ENCODE measurements around the gene KDM8.

DNA sequence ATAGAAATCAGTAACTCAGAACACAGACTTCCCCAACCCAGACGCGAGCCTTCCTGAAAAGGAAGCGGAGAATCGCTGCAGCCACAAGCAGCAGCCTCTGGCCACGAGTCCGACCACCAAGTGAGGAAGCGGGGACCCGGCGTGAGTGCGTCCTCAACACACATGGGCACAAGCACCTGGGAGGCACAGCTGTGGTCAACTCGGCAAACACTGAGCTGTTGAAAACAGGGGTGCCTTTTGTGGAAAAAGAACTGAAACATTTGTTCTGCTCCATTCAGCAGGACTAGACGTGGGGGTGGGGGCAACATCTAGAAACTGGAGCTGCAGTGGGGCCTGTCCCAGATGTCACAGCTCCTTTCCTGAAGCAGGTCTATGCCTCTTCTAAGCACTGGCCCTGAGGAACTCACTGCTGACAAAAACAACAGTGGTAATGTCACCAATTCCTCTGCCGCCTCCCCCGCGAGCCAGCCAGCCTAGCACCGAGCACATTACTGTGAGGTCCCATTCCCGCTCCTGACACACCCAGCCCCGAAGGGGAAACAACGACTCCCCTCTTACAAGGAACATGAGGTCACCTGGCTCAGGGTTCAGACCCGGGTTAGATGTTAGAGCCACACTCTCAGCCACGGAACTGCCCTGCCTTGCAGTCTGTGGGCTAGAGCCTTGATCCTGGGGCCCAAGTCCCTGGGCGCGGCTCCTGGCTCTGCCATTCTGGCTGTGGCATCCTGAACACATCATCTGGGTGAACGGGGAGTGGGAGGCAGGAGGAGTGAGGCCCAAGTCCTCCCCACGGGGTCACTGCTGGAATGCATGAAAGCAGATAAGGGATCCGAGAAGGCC, 29.0 kb downstream of the KDM8 start:
- TF ChIP-seq POLR2A (IDR thresholded peaks at IDR 0.05; ENCODE audit: low read depth, low read length) (no peak), MYC (IDR thresholded peaks at IDR 0.05; ENCODE audit: low read depth, low read length) (no peak), POLR2AphosphoS5 (IDR thresholded peaks at IDR 0.05; ENCODE audit: insufficient read depth, low read depth, low read length) (no peak), JUN (IDR thresholded peaks at IDR 0.05; ENCODE audit: borderline replicate concordance, insufficient read depth, insufficient read length, low read depth) (no peak)
- TF ChIP-seq, protein P1, sequence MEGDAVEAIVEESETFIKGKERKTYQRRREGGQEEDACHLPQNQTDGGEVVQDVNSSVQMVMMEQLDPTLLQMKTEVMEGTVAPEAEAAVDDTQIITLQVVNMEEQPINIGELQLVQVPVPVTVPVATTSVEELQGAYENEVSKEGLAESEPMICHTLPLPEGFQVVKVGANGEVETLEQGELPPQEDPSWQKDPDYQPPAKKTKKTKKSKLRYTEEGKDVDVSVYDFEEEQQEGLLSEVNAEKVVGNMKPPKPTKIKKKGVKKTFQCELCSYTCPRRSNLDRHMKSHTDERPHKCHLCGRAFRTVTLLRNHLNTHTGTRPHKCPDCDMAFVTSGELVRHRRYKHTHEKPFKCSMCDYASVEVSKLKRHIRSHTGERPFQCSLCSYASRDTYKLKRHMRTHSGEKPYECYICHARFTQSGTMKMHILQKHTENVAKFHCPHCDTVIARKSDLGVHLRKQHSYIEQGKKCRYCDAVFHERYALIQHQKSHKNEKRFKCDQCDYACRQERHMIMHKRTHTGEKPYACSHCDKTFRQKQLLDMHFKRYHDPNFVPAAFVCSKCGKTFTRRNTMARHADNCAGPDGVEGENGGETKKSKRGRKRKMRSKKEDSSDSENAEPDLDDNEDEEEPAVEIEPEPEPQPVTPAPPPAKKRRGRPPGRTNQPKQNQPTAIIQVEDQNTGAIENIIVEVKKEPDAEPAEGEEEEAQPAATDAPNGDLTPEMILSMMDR (IDR thresholded peaks at IDR 0.05; ENCODE audit: extremely low read depth in 1 of 2, insufficient read depth in 1 of 2, low read depth in 1 of 2, low read length in 2 of 2) = no peak
